GM20000 (cell line): ENCODE results near the gene ABCC11.

Experiments used
- DNase-seq: peaks from one replicate; pipeline ENCODE4 v3.0.0; 2012; ENCODE audit warnings: low spot score
- TF ChIP-seq, protein P1 (sequence below): IDR thresholded peaks from 2 replicates; pipeline ENCODE4 v1.5.1; 2012; ENCODE audit warnings: mild to moderate bottlenecking, control low read depth; ENCODE audit errors: extremely low read depth, missing control alignments

Gene ABCC11

DNA sequence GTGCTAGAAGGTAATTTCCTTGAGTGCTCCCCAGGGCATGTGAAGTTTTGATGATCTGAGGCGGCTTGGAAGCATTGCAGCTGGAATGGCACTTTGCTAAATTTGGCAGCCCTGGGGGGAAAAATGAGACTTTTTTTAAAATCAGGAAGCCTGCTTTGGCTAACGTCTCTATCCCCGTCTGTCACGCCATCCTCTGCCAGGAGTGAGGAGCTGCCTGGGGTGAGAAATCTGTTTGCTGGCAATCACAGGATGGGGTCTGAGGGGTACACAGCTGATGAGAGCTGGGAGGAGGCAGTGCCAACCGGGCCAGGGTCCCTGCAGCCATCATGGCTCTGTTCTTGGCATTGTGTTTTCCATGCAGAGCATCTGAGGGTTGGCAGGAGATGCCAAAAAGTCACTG lies 93.6 kb downstream of the ABCC11 start:
- DNase-seq: no peak
- TF ChIP-seq, protein P1, sequence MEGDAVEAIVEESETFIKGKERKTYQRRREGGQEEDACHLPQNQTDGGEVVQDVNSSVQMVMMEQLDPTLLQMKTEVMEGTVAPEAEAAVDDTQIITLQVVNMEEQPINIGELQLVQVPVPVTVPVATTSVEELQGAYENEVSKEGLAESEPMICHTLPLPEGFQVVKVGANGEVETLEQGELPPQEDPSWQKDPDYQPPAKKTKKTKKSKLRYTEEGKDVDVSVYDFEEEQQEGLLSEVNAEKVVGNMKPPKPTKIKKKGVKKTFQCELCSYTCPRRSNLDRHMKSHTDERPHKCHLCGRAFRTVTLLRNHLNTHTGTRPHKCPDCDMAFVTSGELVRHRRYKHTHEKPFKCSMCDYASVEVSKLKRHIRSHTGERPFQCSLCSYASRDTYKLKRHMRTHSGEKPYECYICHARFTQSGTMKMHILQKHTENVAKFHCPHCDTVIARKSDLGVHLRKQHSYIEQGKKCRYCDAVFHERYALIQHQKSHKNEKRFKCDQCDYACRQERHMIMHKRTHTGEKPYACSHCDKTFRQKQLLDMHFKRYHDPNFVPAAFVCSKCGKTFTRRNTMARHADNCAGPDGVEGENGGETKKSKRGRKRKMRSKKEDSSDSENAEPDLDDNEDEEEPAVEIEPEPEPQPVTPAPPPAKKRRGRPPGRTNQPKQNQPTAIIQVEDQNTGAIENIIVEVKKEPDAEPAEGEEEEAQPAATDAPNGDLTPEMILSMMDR: no peak

DNA sequence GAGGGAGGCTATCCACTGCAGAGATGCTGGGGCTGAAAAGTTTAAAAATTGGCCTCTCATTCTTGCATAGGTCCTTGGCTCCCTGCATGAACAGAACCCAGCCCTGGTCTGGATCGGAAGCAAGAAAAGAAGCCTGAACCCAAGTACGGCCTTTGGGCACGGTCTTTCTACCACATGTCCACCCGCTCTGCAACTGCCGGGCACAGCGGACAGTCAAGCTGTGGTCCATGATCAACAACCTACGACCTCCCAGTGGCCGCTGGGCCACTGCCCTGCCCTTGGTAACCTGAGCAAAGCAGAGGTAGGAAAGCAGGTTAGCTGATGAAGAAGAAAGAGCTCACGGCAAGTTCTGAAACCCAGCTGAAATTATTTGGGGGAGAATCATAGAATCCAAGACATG lies 95.1 kb downstream of the ABCC11 start:
- DNase-seq: no peak
- TF ChIP-seq, protein P1: no peak

DNA sequence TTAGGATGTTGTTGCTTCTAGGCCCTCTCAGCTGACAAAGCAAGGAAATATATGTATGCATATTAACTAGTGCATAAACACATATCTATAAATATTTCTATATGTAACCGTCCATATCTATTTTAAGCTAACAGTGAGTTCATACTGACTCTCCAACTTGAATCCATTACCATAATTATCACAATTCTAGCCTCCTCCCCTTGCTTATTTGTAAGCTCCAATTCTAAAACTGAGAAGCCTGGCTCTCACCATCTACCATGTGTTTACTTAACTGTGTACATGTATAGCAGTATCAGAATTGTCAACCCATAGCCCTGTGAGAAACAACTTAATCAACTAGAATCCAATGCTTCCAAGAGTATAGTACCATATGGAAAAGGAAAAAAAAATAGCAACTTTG lies 96.6 kb downstream of the ABCC11 start:
- DNase-seq: no peak
- TF ChIP-seq, protein P1: no peak

DNA sequence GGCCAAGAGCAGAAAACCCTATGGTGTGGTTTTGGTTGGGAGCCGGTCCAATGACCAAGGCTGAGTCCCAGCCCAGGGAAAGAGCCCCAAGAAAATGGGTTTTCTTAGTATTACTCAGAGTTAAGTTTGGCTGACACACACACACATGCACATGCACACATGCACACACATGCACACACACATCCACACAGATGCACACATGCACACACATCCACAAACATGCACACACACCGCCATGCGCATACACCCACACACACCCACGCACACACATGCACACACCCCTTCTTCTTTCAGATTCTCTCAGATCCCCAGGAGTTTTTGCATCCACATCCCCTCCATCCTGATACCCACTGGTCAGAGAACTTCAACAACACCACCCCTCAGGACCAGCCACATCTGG lies 100.6 kb downstream of the ABCC11 start:
- DNase-seq: no peak
- TF ChIP-seq, protein P1: no peak

DNA sequence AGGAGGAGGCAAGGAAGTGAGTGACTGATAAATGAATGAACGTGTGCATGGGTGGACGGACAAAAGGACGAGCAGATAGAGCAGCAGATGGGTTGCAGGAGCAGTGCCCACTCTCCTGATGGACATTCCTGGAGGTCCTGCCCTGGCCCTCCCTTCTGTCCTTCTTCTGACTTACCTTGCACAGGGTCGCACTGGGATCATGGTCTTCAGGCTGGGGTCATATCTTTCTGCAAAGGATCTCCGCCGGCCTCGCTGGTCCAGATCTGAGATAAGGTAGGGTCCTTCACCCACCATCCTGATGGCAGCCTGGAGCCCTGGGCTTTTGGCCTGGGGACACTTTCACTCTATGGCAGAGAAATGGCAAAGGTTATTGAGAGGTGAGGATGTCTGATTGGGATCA lies 101.2 kb downstream of the ABCC11 start:
- TF ChIP-seq, protein P1: no peak
- DNase-seq: no peak

DNA sequence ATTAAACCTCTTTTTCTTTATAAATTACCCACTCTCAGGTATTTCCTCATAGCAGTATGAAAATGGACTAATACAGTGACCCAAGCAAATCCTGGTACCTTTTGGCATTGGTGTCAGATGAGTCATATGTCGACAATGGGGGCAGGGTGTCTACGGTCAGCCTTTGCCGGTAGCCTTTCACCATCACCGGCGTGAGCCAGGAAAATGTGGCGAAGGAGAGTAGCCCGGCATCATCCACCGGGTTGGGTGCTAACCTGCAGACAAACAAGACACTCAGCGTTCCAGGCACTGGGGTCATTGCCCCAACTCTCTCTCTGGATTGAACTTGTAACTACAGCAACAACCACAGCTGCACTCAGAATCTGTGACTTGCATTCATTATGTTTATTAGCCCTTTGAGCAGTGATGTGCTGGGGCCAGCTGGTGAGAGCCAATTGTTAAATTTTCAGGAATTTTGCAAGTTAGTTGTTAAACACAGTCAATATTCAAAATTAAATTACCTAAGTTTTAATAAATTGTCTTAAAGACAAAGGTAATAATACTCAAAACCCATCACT lies 103.4 kb downstream of the ABCC11 start:
- DNase-seq: no peak
- TF ChIP-seq, protein P1: no peak

DNA sequence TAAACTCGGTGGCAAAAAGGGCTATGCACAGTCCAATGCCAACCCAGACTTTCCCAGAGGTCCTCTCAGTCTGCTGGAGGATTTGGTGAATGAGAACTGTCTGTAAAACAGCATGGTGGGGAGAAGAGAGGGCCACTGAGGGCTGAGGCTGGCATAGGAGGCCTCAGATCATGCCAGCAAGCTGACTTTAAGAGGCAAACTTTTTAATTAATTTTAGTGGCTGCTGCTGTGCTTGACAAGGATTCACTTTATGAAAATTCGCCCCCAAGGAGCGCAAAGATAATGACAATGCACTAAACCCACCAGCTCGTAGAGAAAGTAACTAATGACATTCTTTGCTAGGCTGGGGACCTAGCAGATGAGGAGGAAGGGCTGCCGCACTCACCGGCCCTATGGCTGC lies 106.5 kb downstream of the ABCC11 start:
- DNase-seq: no peak
- TF ChIP-seq, protein P1: no peak
